HEK293 (cell line): Measurements from ENCODE around the gene WDR7.

ENCODE experiments used
- CTCF ChIA-PET: fragments of 350-600 bp; formaldehyde crosslinking; extraction: SDS; loops from one replicate; lab custom pipeline; 2021; ENCODE audit warnings: antibody characterized with exemption; lab: Yijun Ruan, JAX
- POLR2A ChIA-PET: fragments of 300-600 bp; formaldehyde crosslinking; extraction: SDS; loops from one replicate; lab custom pipeline; 2020; ENCODE audit warnings: antibody characterized with exemption, inconsistent platforms; lab: Yijun Ruan, JAX
- H3K27ac ChIP-seq: fragments of 200-500 bp; sonication (Bioruptor generic); 2 replicates; pipeline ENCODE4 v1.5.1; 2014; ENCODE audit warnings: low read depth, low read length, control low read depth, inconsistent platforms; ENCODE audit errors: extremely low read depth
- H3K36me3 ChIP-seq, 2 experiments: fragments of 200-500 bp in 1 of 2; sonication (Bioruptor generic) in 1 of 2; 1 replicate in 1 of 2; 2 replicates in 1 of 2; pipeline ENCODE4 v1.5.1; 2014 to 2017; ENCODE audit warnings: inconsistent platforms in 2 of 2, low read length in 2 of 2; ENCODE audit not compliant: control insufficient read depth in 2 of 2, insufficient read depth in 1 of 2
- H3K4me1 ChIP-seq: fragments of 200-500 bp; sonication (Bioruptor generic); 2 replicates; pipeline ENCODE4 v1.5.1; 2014; ENCODE audit warnings: mild to moderate bottlenecking, low read length, inconsistent platforms; ENCODE audit not compliant: control insufficient read depth, insufficient read depth
- H3K4me3 ChIP-seq: 2 replicates; pipeline ENCODE4 v1.5.1; 2011; ENCODE audit warnings: low read depth, mild to moderate bottlenecking, control low read depth, low read length, moderate library complexity
- H3K9me3 ChIP-seq: fragments of 200-500 bp; sonication (Bioruptor generic); 2 replicates; pipeline ENCODE4 v1.5.1; 2014; ENCODE audit warnings: low read depth, low read length, inconsistent platforms; ENCODE audit not compliant: control insufficient read depth, insufficient read depth
- ATF2 ChIP-seq: fragments of 450-650 bp; formaldehyde crosslinking; IDR thresholded peaks from 2 replicates; pipeline ENCODE4 v1.5.1; 2016; ENCODE audit warnings: missing biosample characterization, missing genetic modification characterization, low read depth
- BCL11B ChIP-seq: fragments of 450-650 bp; formaldehyde crosslinking; IDR thresholded peaks from 2 replicates; pipeline ENCODE4 v1.5.1; 2016; ENCODE audit warnings: low read depth, missing biosample characterization, missing genetic modification characterization
- GLI2 ChIP-seq: fragments of 450-650 bp; formaldehyde crosslinking; IDR thresholded peaks from 2 replicates; pipeline ENCODE4; 2017; ENCODE audit warnings: missing biosample characterization, missing genetic modification characterization, low read depth, borderline replicate concordance
- GLIS2 ChIP-seq: fragments of 450-650 bp; formaldehyde crosslinking; IDR thresholded peaks from 2 replicates; pipeline ENCODE4 v1.5.1; 2016; ENCODE audit warnings: missing biosample characterization, missing genetic modification characterization
- HIC1 ChIP-seq: fragments of 450-650 bp; formaldehyde crosslinking; IDR thresholded peaks from 2 replicates; pipeline ENCODE4 v1.5.1; 2016; ENCODE audit warnings: missing biosample characterization, missing genetic modification characterization
- MYNN ChIP-seq: fragments of 450-650 bp; formaldehyde crosslinking; IDR thresholded peaks from 2 replicates; pipeline ENCODE4 v1.5.1; 2016; ENCODE audit warnings: missing biosample characterization, missing genetic modification characterization, borderline replicate concordance
- PATZ1 ChIP-seq: fragments of 450-650 bp; formaldehyde crosslinking; IDR thresholded peaks from 2 replicates; pipeline ENCODE4 v1.5.1; 2016; ENCODE audit warnings: missing biosample characterization, missing genetic modification characterization
- REPIN1 ChIP-seq: fragments of 450-650 bp; formaldehyde crosslinking; IDR thresholded peaks from 2 replicates; pipeline ENCODE4 v1.5.1; 2017; ENCODE audit warnings: missing biosample characterization, missing genetic modification characterization, low read depth
- SP2 ChIP-seq: fragments of 450-650 bp; formaldehyde crosslinking; IDR thresholded peaks from 2 replicates; pipeline ENCODE4 v1.5.1; 2016; ENCODE audit warnings: missing biosample characterization, missing genetic modification characterization
- SP3 ChIP-seq: fragments of 450-650 bp; formaldehyde crosslinking; IDR thresholded peaks from 2 replicates; pipeline ENCODE4 v1.5.1; 2016; ENCODE audit warnings: missing biosample characterization, missing genetic modification characterization
- ZBTB48 ChIP-seq: fragments of 450-650 bp; formaldehyde crosslinking; IDR thresholded peaks from 2 replicates; pipeline ENCODE4 v1.5.1; 2016; ENCODE audit warnings: missing biosample characterization, missing genetic modification characterization
- ZBTB7A ChIP-seq: fragments of 450-650 bp; formaldehyde crosslinking; IDR thresholded peaks from 2 replicates; pipeline ENCODE4 v1.5.1; 2016; ENCODE audit warnings: low read depth, missing biosample characterization, missing genetic modification characterization
- ZBTB8A ChIP-seq: fragments of 450-650 bp; formaldehyde crosslinking; IDR thresholded peaks from 2 replicates; pipeline ENCODE4 v1.5.1; 2016; ENCODE audit warnings: missing biosample characterization, missing genetic modification characterization
- ZEB2 ChIP-seq: fragments of 450-650 bp; formaldehyde crosslinking; IDR thresholded peaks from 2 replicates; pipeline ENCODE4 v1.5.1; 2016; ENCODE audit warnings: missing biosample characterization, missing genetic modification characterization
- ZIC2 ChIP-seq: fragments of 450-650 bp; formaldehyde crosslinking; IDR thresholded peaks from 2 replicates; pipeline ENCODE4 v1.5.1; 2016; ENCODE audit warnings: missing biosample characterization, missing genetic modification characterization
- ZNF18 ChIP-seq: fragments of 450-650 bp; formaldehyde crosslinking; IDR thresholded peaks from 2 replicates; pipeline ENCODE4 v1.5.1; 2016; ENCODE audit warnings: missing biosample characterization, missing genetic modification characterization
- ZNF211 ChIP-seq: fragments of 450-650 bp; formaldehyde crosslinking; IDR thresholded peaks from 2 replicates; pipeline ENCODE4 v1.5.1; 2016; ENCODE audit warnings: low read depth, missing biosample characterization, missing genetic modification characterization
- ZNF248 ChIP-seq: fragments of 450-650 bp; formaldehyde crosslinking; IDR thresholded peaks from 2 replicates; pipeline ENCODE4 v1.5.1; 2017; ENCODE audit warnings: missing biosample characterization, missing genetic modification characterization
- ZNF335 ChIP-seq: fragments of 450-650 bp; formaldehyde crosslinking; conservative IDR thresholded peaks from 2 replicates; pipeline ENCODE4 v1.5.1; 2016; ENCODE audit warnings: missing biosample characterization, missing genetic modification characterization
- ZNF37A ChIP-seq: fragments of 450-650 bp; IDR thresholded peaks from 2 replicates; pipeline ENCODE4 v1.5.1; 2018; ENCODE audit warnings: missing biosample characterization, missing genetic modification characterization
- ZNF426 ChIP-seq: fragments of 450-650 bp; formaldehyde crosslinking; IDR thresholded peaks from 2 replicates; pipeline ENCODE4 v1.5.1; 2017; ENCODE audit warnings: missing biosample characterization, missing genetic modification characterization, mild to moderate bottlenecking, inconsistent platforms, moderate library complexity
- ZNF433 ChIP-seq: fragments of 450-650 bp; formaldehyde crosslinking; IDR thresholded peaks from 2 replicates; pipeline ENCODE4 v1.5.1; 2016; ENCODE audit warnings: missing biosample characterization, missing genetic modification characterization, low read depth
- ZNF488 ChIP-seq: fragments of 450-650 bp; formaldehyde crosslinking; IDR thresholded peaks from 2 replicates; pipeline ENCODE4 v1.5.1; 2016; ENCODE audit warnings: missing biosample characterization, missing genetic modification characterization
- ZNF514 ChIP-seq: fragments of 450-650 bp; formaldehyde crosslinking; IDR thresholded peaks from 2 replicates; pipeline ENCODE4 v1.5.1; 2016; ENCODE audit warnings: missing biosample characterization, missing genetic modification characterization
- ZNF677 ChIP-seq: fragments of 450-650 bp; IDR thresholded peaks from 2 replicates; pipeline ENCODE4 v1.5.0; 2018; ENCODE audit warnings: missing biosample characterization, mild to moderate bottlenecking, missing genetic modification characterization, moderate library complexity
- ZNF785 ChIP-seq: fragments of 450-650 bp; formaldehyde crosslinking; IDR thresholded peaks from 2 replicates; pipeline ENCODE4 v1.5.1; 2016; ENCODE audit warnings: missing biosample characterization, missing genetic modification characterization

Gene WDR7

GRCh38 chr18:56903686-56904085, 252.5 kb downstream of the WDR7 start:
- H3K4me3 ChIP-seq, result no peak overlapping the region
- H3K36me3 ChIP-seq, result no peaks in the 10 kb centered on the region
- no peak for TF ChIP-seq MYNN (tag by site-specific recombination)
- TF ChIP-seq PATZ1 (tag by site-specific recombination), result no peak
- no peak for TF ChIP-seq ZNF248
- no peak for TF ChIP-seq BCL11B (tag by site-specific recombination)
- TF ChIP-seq ZNF335 (tag by site-specific recombination), result no peak
- CTCF ChIA-PET, result interaction anchor here (0.7 to 1.3 kb wide), 2 partner anchors 12 to 161 kb away, joined by 3 to 4 read pairs; no protein-coding TSS in a partner anchor
- H3K9me3 ChIP-seq, result no peaks in the 10 kb centered on the region
- no peaks in the 10 kb centered on the region for H3K4me1 ChIP-seq
- no peak overlapping the region for H3K27ac ChIP-seq
- POLR2A ChIA-PET, result interaction anchor here (0.7 kb wide), 1 partner anchor 23 kb away, joined by 3 read pairs; no protein-coding TSS in a partner anchor

- no peaks in the 10 kb centered on the region for H3K4me1 ChIP-seq
- ChIA-PET CTCF (interaction anchor here (1.5 kb wide), 1 partner anchor 39 kb away, joined by 5 read pairs; no protein-coding TSS in a partner anchor), POLR2A (no interaction called here)
- no peak overlapping the region for H3K4me3 ChIP-seq
- TF ChIP-seq HIC1 (tag by site-specific recombination) (no peak), ZNF433 (no peak), BCL11B (tag by site-specific recombination) (no peak), ZBTB8A (tag by site-specific recombination) (no peak), SP3 (tag by site-specific recombination) (no peak), ZNF211 (tag by site-specific recombination) (no peak), ZNF37A (no peak), GLI2 (tag by site-specific recombination) (no peak), ZIC2 (no peak), ZNF677 (tag by site-specific recombination) (no peak), ZNF785 (no peak)
- no peaks in the 10 kb centered on the region for H3K36me3 ChIP-seq
- H3K27ac ChIP-seq, result no peak overlapping the region
- H3K9me3 ChIP-seq, result no peaks in the 10 kb centered on the region
Measured at GRCh38 chr18:56907771-56908170, 256.6 kb downstream of the WDR7 start.

- H3K9me3 ChIP-seq, result no peaks in the 10 kb centered on the region
- H3K36me3 ChIP-seq, result no peaks in the 10 kb centered on the region
- H3K4me1 ChIP-seq, result no peaks in the 10 kb centered on the region
- H3K4me3 ChIP-seq, result no peak overlapping the region
- CTCF ChIA-PET, result interaction anchor here (0.5 to 1.4 kb wide), 2 partner anchors 121 to 279 kb away, joined by 3 to 4 read pairs; no protein-coding TSS in a partner anchor
- POLR2A ChIA-PET, result no interaction called here
- no peak overlapping the region for H3K27ac ChIP-seq
- TF ChIP-seq SP2 (tag by site-specific recombination) (no peak), ZNF18 (no peak), ZNF514 (tag by site-specific recombination) (no peak), ZBTB7A (tag by site-specific recombination) (no peak), ZNF488 (tag by site-specific recombination) (no peak), ZBTB48 (tag by site-specific recombination) (no peak), ATF2 (no peak), ZNF426 (no peak), GLIS2 (no peak), ZEB2 (tag by site-specific recombination) (no peak), REPIN1 (tag by site-specific recombination) (no peak)
Measured at GRCh38 chr18:56910237-56910636, 259.1 kb downstream of the WDR7 start.
